ENCODE results near the gene SLC25A26. TPM values are rescaled to one million over a fixed set of nuclear protein-coding genes. Genes with fewer than 3 reads are reported as not detected.
A peak's percentile ranks its signal among the peaks of the same experiment; 100 is the strongest.

The SLC25A26 gene
- total RNA-seq, 2 donors from 2014 or later, result 32.3 to 38.4 TPM

DNA sequence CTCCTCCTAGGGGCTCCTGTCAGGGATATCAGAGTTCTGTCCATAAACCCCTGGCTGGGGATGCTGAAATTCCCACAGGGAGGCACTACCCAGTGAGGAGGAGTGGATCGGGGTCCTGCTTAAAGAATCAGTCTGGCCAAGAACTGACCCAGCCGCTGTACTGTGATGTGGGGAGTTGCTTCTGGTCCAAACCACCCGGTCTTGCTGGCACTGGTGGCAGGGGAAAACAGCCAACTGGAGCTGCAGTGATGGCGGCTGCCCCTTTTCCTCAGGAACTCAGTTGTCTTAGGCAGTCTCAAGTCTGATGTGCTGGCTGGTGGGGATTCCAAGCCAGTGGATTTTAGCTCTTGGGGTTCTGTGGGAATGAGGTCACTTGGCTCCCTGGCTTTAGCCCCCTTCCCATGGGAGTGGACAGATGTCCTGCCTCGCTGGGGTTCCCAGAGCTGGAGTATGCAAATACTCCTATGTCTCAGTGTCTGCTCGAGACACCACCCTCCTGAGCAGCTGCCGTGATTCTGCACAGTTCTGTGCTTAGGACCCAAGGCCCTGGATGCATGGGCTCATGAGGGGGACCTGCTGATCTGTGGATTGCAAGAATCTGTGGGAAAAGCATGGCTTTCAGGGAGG lies 97.1 kb downstream of the SLC25A26 start:
- H3K9me3 Mint-ChIP-seq, result peaks cover 7 to 19% of the 10 kb centered on the region in 2 donors
- DNase-seq (no peak), ATAC-seq (replicated peaks in 1 of 2) (no peak)
- H3K4me1 Mint-ChIP-seq (ENCODE audit: low read depth), result peaks cover 23% of the 10 kb centered on the region
- no peaks in the 10 kb centered on the region for H3K27me3 Mint-ChIP-seq (ENCODE audit: low read depth)
- no peak overlapping the region for H3K27ac Mint-ChIP-seq
- peaks cover 21% of the 10 kb centered on the region in 2 donors for H3K36me3 Mint-ChIP-seq (ENCODE audit: insufficient read depth in 2 of 2)
- no peak overlapping the region for H3K4me3 Mint-ChIP-seq

DNA sequence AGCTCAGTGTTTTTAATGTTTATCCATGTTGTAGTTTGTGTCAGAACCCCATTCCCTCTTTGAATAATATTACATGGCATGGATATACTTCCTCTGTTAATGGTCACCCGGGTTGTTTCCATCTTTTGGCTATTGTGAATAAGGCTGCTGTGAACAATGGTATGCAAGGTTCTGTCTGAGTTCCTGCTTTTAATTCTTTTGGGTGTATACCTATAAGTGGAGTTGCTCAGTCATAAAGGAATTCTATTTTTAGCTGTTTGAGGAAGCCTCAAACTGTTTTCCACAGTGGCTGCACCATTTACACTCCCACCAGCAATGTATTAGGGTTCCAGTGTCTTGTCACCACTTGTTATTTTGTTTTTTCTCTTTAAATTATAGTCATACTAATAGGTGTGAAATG lies 99.6 kb downstream of the SLC25A26 start:
- Mint-ChIP-seq H3K27me3 (ENCODE audit: low read depth) (no peaks in the 10 kb centered on the region), H3K27ac (no peak overlapping the region), H3K9me3 (peaks cover 3 to 11% of the 10 kb centered on the region in 2 donors), H3K4me3 (no peak overlapping the region), H3K36me3 (ENCODE audit: insufficient read depth in 2 of 2) (peaks cover 14% of the 10 kb centered on the region in 2 donors), H3K4me1 (ENCODE audit: low read depth) (peaks cover 19% of the 10 kb centered on the region)
- ATAC-seq (replicated peaks in 1 of 2) (no peak), DNase-seq (no peak)

DNA sequence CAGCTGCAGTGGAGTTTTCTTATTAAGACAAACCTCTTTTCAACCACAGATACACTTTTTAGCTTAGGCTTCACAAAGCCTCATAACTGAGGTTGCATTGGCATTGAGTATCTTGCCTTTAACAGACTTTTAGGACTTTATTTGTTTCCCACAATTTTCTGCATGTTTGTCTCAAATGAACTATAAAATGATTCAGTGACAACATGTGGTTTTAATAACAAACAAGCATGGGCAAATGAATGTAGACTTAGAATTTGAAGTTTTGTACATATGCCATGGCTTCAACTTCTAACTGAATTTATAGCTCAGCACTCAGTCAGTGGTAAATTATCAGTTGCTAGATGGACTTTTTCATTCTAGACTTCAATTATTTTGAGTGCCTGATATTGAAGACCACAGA lies 101.6 kb downstream of the SLC25A26 start:
- Mint-ChIP-seq H3K9me3 (no peaks in the 10 kb centered on the region), H3K4me1 (ENCODE audit: low read depth) (peaks cover 4% of the 10 kb centered on the region), H3K27me3 (ENCODE audit: low read depth) (no peaks in the 10 kb centered on the region), H3K27ac (no peak overlapping the region), H3K36me3 (ENCODE audit: insufficient read depth in 2 of 2) (peaks cover 4 to 5% of the 10 kb centered on the region in 2 donors), H3K4me3 (no peak overlapping the region)
- no peak for ATAC-seq (replicated peaks in 1 of 2)
- DNase-seq, result no peak

DNA sequence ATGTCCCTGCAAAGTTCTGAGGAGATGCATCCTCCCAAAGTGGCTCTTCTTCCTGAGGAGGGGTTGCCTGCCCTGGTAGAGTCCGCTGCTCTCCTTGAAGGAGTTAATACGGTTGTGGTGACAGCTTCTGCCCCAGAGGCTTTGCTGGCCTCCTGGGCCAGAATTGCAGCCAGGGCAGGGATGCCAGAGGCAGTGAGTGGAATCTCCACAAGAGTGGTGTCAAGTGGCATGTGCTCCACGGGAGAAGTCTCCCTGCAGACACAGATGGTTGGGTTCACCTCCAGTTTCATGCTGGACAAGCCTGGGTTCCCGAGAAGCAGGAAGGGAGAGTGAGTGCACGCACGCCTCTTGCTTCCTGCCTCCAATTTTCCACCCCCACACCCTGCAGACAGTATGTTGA lies 105.5 kb downstream of the SLC25A26 start:
- no peaks in the 10 kb centered on the region for H3K27me3 Mint-ChIP-seq (ENCODE audit: low read depth)
- DNase-seq (no peak), ATAC-seq (replicated peaks in 1 of 2) (no peak)
- peaks cover 0 to 2% of the 10 kb centered on the region in 2 donors for H3K36me3 Mint-ChIP-seq (ENCODE audit: insufficient read depth in 2 of 2)
- no peaks in the 10 kb centered on the region for H3K9me3 Mint-ChIP-seq
- no peak overlapping the region for H3K4me3 Mint-ChIP-seq
- no peaks in the 10 kb centered on the region for H3K4me1 Mint-ChIP-seq (ENCODE audit: low read depth)
- no peak overlapping the region for H3K27ac Mint-ChIP-seq

DNA sequence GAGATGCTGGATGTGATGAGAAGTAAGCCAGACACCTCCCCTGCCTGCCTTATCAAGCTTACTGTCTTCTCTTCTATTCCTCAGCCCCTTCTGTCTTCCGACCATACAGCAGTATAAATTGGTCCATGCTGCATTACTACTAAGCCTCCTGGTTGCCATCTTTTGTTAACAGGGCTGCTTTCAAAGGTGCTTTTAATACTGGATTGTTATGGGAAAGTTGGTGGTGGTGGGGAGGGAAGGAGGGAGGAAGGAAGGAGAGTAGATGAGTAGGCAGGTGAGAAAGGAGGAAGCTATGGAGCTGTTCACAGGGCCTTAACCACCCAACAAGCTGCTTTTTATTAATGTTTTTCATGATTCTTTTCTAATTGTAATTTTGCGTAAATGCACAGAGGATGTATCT lies 114.9 kb downstream of the SLC25A26 start:
- no peaks in the 10 kb centered on the region for H3K36me3 Mint-ChIP-seq (ENCODE audit: insufficient read depth in 2 of 2)
- H3K4me3 Mint-ChIP-seq, result no peak overlapping the region
- ATAC-seq (replicated peaks in 1 of 2) (no peak), DNase-seq (no peak)
- H3K9me3 Mint-ChIP-seq, result no peaks in the 10 kb centered on the region
- no peak overlapping the region for H3K27ac Mint-ChIP-seq
- peaks cover 30% of the 10 kb centered on the region for H3K4me1 Mint-ChIP-seq (ENCODE audit: low read depth)
- no peaks in the 10 kb centered on the region for H3K27me3 Mint-ChIP-seq (ENCODE audit: low read depth)

DNA sequence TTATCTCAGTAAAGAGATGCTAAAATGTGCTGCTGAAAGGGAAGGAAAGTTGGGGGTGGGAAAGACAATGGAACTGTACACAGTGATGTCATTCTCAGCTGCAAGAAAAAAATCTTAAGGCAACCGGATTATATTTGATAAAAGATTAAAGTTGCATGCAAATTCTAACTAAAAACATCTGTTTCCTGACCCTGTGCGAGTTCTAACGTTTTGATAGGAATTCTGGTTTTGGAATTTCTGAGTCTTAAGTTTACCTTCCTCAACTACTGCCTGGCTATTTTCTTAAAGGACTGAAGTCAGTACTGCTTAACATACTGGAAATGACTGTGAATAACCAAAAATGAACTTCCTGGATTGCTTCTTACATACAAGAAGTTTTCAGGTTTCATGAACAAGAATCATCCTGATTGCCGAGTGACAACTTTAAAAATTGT lies 115.5 kb downstream of the SLC25A26 start:
- Mint-ChIP-seq H3K4me3 (peak overlapping the region in 1 of 2 donors; percentile 29), H3K4me1 (ENCODE audit: low read depth) (peaks cover 30% of the 10 kb centered on the region), H3K36me3 (ENCODE audit: insufficient read depth in 2 of 2) (no peaks in the 10 kb centered on the region), H3K9me3 (no peaks in the 10 kb centered on the region), H3K27me3 (ENCODE audit: low read depth) (no peaks in the 10 kb centered on the region), H3K27ac (peak overlapping the region; percentile 30)
- DNase-seq (no peak), ATAC-seq (replicated peaks in 1 of 2) (peak in 1 of 2 donors; percentile 58)

DNA sequence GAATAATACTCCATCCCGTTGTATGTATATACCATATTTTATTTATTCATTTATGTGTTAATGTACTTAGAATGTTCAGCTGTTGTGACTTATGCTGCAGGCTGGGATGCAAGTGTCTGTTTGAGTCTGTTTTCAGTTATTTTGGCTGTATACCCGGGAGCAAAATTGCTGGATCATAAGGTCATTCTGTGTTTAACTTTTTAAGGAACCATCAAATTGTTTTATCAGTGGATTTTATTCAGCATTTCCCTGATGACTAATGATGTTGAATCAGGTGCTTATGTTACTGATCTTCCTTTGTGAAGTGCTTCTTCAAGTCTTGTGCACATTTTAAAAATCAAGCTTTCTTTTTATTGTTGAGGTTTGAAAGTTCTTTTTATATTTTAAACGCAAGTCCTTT lies 118.1 kb downstream of the SLC25A26 start:
- H3K4me1 Mint-ChIP-seq (ENCODE audit: low read depth), result peaks cover 18% of the 10 kb centered on the region
- DNase-seq (no peak), ATAC-seq (replicated peaks in 1 of 2) (no peak)
- no peak overlapping the region for H3K27ac Mint-ChIP-seq
- H3K36me3 Mint-ChIP-seq (ENCODE audit: insufficient read depth in 2 of 2), result no peaks in the 10 kb centered on the region
- no peaks in the 10 kb centered on the region for H3K27me3 Mint-ChIP-seq (ENCODE audit: low read depth)
- H3K9me3 Mint-ChIP-seq, result no peaks in the 10 kb centered on the region
- no peak overlapping the region for H3K4me3 Mint-ChIP-seq

DNA sequence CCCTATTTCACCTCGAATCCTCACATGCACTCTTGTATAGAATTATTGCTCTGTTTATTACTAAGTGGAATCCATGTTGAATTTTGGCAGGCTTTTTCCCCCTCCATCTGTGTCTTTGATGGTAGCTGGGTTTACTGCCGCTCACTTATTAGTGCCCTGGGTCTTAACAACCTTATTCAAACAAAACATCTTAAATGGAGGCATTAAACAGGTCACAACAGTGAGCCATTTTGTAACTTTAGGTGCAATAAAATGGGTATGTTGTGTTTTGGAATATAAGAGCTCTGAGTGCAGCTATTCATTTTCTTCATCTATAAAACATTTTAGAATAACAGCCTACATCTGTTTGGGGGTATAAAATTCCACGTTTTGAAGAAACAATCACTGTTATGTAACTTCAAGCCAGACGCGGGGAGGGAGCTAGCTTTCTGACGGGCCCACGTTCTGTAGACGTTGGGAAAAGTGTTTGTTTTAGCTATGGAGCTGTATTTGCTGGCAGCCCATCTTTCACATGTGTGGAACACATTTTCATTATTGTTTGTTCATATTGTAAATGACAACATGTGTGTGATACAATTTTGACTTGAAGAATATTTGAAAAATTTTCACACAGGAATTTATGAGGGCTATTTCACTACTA lies 122.0 kb downstream of the SLC25A26 start:
- Mint-ChIP-seq H3K4me1 (ENCODE audit: low read depth) (no peaks in the 10 kb centered on the region), H3K36me3 (ENCODE audit: insufficient read depth in 2 of 2) (peaks cover 7 to 10% of the 10 kb centered on the region in 2 donors), H3K27me3 (ENCODE audit: low read depth) (no peaks in the 10 kb centered on the region), H3K27ac (peak overlapping the region; percentile 42), H3K4me3 (no peak overlapping the region), H3K9me3 (peaks cover 0 to 2% of the 10 kb centered on the region in 2 donors)
- no peak for ATAC-seq (replicated peaks in 1 of 2)
- no peak for DNase-seq

DNA sequence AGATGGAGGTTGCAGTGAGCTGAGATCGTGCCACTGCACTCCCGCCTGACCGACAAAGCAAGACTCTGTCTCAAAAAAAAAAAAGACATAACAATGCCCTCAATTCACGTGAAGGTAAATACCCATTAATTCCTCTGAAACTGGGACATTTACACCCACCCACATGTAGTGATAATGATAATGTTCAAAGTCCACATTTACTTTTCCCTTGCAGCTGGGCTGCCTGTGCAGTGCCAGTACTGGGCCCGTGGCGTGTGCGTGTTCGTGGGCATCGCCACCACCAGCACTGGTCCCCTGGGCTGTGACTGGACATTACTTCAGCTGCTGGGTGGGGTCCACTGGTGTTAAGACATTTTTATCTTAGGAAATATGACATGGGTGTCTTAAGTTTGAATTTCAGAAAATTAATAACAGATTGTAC lies 123.6 kb downstream of the SLC25A26 start:
- ATAC-seq (replicated peaks in 1 of 2) (no peak), DNase-seq (no peak)
- Mint-ChIP-seq H3K27ac (no peak overlapping the region), H3K27me3 (ENCODE audit: low read depth) (no peaks in the 10 kb centered on the region), H3K36me3 (ENCODE audit: insufficient read depth in 2 of 2) (peaks cover 8 to 11% of the 10 kb centered on the region in 2 donors), H3K9me3 (peaks cover 0 to 2% of the 10 kb centered on the region in 2 donors), H3K4me1 (ENCODE audit: low read depth) (no peaks in the 10 kb centered on the region), H3K4me3 (no peak overlapping the region)

DNA sequence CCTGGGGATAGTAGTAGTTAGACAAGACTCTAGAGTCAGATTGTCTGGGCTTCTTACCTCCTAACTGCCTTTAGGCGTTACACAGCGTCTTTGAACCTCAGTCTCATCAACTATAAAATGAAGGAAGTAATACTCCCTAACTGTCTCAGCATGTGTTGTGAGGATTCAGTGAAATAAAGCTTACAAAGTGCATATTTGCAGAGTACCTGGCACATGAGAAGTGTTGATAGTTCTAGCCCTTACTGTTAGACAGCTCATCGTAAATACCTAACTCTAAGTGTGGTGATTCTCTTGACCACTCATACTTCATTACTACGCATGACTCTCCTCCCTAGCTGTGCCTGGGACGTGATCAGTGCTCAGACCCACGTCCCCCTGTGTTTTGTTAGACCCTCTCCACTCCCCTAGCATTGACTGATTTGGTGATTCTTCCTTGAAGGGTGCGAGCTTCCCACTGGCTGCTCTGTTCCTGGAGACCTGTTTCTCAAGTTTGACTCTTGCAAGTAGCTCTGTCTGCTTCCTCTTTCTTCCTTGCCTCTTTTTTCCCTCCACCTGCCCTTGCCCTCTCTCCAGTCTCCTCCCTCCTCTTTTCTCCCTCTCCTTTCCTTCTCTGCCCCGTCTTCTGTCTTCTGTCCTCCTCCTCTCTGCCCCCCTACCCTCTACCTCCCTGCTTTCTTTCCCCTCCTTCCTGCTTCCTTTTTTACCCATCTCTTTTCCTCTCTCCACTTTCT lies 124.2 kb downstream of the SLC25A26 start:
- Mint-ChIP-seq H3K4me1 (ENCODE audit: low read depth) (no peaks in the 10 kb centered on the region), H3K27me3 (ENCODE audit: low read depth) (no peaks in the 10 kb centered on the region), H3K4me3 (no peak overlapping the region), H3K9me3 (peaks cover 0 to 2% of the 10 kb centered on the region in 2 donors), H3K27ac (peak overlapping the region; percentile 23), H3K36me3 (ENCODE audit: insufficient read depth in 2 of 2) (peaks cover 8 to 11% of the 10 kb centered on the region in 2 donors)
- ATAC-seq (replicated peaks in 1 of 2), result no peak
- DNase-seq, result no peak

DNA sequence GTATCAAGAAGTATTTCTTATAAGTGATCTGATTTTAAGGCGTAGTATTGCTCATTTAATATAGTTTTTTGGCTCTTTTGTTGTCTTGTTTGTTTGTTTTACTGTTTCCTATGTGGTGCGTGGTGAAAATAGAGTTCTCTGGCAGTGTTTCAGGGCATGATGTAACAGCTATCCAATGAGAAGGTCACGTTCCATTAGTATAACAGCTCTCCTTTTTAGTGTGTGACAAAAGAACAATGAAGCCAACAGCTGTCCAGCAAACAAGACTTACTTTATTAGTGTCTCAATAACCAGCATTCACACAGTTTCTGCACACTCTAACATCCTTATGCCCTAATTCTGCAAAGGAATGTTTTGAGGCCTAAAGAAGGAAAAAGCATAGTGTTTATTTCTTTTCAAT lies 127.9 kb downstream of the SLC25A26 start:
- no peak overlapping the region for H3K4me3 Mint-ChIP-seq
- ATAC-seq (replicated peaks in 1 of 2), result no peak
- H3K27me3 Mint-ChIP-seq (ENCODE audit: low read depth), result no peaks in the 10 kb centered on the region
- peaks cover 8 to 13% of the 10 kb centered on the region in 2 donors for H3K36me3 Mint-ChIP-seq (ENCODE audit: insufficient read depth in 2 of 2)
- H3K27ac Mint-ChIP-seq, result no peak overlapping the region
- no peak for DNase-seq
- peaks cover 0 to 2% of the 10 kb centered on the region in 2 donors for H3K9me3 Mint-ChIP-seq
- H3K4me1 Mint-ChIP-seq (ENCODE audit: low read depth), result no peaks in the 10 kb centered on the region

DNA sequence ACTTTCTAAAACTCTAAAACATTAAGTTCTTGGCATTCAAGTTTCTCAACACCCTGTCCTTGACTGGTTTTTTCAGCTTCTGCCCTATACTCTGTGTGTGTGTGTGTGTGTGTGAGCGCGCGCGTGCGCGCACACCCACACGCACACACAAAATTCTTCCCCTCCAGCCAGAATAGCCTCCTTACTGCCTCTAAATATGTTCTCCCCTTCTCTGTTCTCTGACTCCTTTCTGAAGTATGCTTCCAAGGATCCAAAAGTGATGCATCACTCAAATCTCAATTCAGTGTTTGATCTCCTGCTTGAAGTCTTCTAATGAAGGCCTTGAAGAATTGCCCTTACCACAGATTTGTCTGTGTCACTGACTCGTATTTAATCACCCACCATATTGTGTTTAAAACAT lies 129.8 kb downstream of the SLC25A26 start:
- no peak overlapping the region for H3K4me3 Mint-ChIP-seq

DNA sequence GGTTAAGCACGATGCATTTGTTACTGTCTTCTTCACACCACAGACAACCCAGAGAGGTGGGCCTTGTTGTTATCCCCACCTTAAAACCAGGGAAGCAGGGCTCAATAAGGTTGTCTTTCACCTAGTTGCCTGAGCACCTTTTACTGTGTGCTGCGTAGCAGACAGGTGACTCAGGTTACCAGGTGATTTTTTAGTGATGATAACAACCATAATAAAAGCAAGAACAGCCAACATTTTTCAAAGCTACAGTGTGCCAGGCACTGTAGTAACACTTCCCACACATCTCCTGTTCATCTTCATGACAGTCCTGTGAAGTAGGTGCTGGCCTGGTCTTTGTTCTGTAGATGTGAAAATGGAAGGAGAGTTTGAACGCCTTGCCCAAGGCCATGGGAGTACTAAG lies 132.2 kb downstream of the SLC25A26 start:
- Mint-ChIP-seq H3K4me3 (no peak overlapping the region), H3K4me1 (ENCODE audit: low read depth) (peaks cover 17% of the 10 kb centered on the region), H3K9me3 (no peaks in the 10 kb centered on the region), H3K36me3 (ENCODE audit: insufficient read depth in 2 of 2) (peaks cover 0 to 1% of the 10 kb centered on the region in 2 donors), H3K27ac (no peak overlapping the region), H3K27me3 (ENCODE audit: low read depth) (no peaks in the 10 kb centered on the region)
- no peak for DNase-seq
- ATAC-seq (replicated peaks in 1 of 2), result no peak

More for the DNA sequence above, 129.8 kb downstream of the SLC25A26 start:
- DNase-seq (no peak), ATAC-seq (replicated peaks in 1 of 2) (no peak)
- Mint-ChIP-seq H3K9me3 (peaks cover 0 to 2% of the 10 kb centered on the region in 2 donors), H3K36me3 (ENCODE audit: insufficient read depth in 2 of 2) (peaks cover 8 to 13% of the 10 kb centered on the region in 2 donors), H3K4me1 (ENCODE audit: low read depth) (peaks cover 11% of the 10 kb centered on the region), H3K27ac (no peak overlapping the region), H3K27me3 (ENCODE audit: low read depth) (no peaks in the 10 kb centered on the region)

Data from activated T-cell treated with anti-CD3 and anti-CD28 coated beads, Interleukin-2, amount 50 U/mL, for 72 hours (primary cell).